Left ventricle myocardium inferior (tissue), 1 donor: Measurements from ENCODE around the gene ARL5A. TPM values are rescaled to one million over a fixed set of nuclear protein-coding genes. Genes with fewer than 3 reads are reported as not detected.

Source experiments
- DNase-seq: peaks from one replicate; pipeline ENCODE4 v3.0.0-alpha.2; 2020
- H3K27ac ChIP-seq: fragments of 200-600 bp; replicated peaks from 2 replicates; pipeline ENCODE4 v1.8.0; 2021
- H3K27me3 ChIP-seq: fragments of 200-600 bp; 2 replicates; pipeline ENCODE4 v1.8.0; 2021; ENCODE audit warnings: low read depth
- H3K36me3 ChIP-seq: fragments of 200-600 bp; 2 replicates; pipeline ENCODE4 v1.8.0; 2021
- H3K4me1 ChIP-seq: fragments of 200-600 bp; 2 replicates; pipeline ENCODE4 v1.8.0; 2021
- H3K4me3 ChIP-seq: fragments of 200-600 bp; 2 replicates; pipeline ENCODE4 v1.8.0; 2021; ENCODE audit warnings: mild to moderate bottlenecking, moderate library complexity
- H3K9me3 ChIP-seq: fragments of 200-600 bp; replicated peaks from 2 replicates; pipeline ENCODE4 v1.8.0; 2021
- intact Hi-C: fragments of 100-400 bp; cut with micrococcal nuclease; formaldehyde crosslinking; loops from one replicate; pipeline ENCODE4 v1.11.0; 2022
- total RNA-seq: library from RNA; stranded (reverse); fragmentation: NEBNext Ultra II Directional; extraction: Animal tissue kit (Norgen Biotek cat#: 25700); gene quantifications from one replicate; pipeline ENCODE4 v1.2.1, GENCODE V29; 2021
- TF ChIP-seq, protein P1 (sequence below): fragments of 200-600 bp; IDR thresholded peaks from 2 replicates; pipeline ENCODE4 v1.8.0; 2021; ENCODE audit warnings: antibody characterized with exemption, mild to moderate bottlenecking, borderline replicate concordance
- donor health status: DM: no; HTN: yes; CAD: no; lungs with severe emphysema.

ARL5A gene
- total RNA-seq, 1 donor from 2014 or later, result 53.9 TPM

DNA sequence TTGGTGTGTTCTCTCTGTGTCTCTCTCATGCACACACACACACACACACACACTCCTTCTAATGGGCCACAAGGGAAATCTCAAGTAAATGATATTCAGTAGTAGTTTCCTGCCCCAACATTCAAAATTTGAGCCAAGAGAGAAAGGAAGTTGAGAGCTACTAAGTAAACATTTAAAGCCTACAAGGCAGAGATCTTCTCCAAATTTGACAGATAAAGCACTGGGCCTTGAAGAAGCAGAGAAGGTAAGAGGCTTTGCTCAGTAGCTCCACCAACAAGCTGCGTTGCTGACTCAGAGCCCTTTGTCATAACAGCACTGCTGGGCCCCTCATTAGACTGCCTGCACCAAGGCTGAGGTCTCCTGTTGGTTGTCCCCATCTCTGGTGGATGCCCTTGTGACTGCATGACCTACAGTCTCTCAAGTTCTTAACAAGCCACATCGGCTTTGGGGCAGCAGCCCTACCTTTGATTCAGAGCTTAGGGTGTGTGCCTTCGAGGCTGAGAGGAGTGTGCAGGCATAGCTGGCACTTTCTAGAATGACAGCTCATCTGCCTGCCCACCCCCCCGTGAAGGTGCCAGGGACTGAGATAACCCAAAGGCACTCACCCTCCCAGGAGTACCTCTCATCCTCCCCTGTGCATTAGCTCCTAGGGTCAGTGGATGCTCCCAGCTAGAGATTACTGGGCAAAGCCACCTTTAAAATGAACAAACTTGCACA, 61.6 kb downstream of the ARL5A start:
- TF ChIP-seq, protein P1, sequence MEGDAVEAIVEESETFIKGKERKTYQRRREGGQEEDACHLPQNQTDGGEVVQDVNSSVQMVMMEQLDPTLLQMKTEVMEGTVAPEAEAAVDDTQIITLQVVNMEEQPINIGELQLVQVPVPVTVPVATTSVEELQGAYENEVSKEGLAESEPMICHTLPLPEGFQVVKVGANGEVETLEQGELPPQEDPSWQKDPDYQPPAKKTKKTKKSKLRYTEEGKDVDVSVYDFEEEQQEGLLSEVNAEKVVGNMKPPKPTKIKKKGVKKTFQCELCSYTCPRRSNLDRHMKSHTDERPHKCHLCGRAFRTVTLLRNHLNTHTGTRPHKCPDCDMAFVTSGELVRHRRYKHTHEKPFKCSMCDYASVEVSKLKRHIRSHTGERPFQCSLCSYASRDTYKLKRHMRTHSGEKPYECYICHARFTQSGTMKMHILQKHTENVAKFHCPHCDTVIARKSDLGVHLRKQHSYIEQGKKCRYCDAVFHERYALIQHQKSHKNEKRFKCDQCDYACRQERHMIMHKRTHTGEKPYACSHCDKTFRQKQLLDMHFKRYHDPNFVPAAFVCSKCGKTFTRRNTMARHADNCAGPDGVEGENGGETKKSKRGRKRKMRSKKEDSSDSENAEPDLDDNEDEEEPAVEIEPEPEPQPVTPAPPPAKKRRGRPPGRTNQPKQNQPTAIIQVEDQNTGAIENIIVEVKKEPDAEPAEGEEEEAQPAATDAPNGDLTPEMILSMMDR, result no peak
- H3K9me3 ChIP-seq, result peaks cover 4% of the 10 kb centered on the region
- H3K36me3 ChIP-seq, result no peaks in the 10 kb centered on the region
- peaks cover 25% of the 10 kb centered on the region for H3K4me1 ChIP-seq
- peak overlapping the region; percentile 31 for H3K27ac ChIP-seq
- H3K27me3 ChIP-seq, result no peaks in the 10 kb centered on the region
- intact Hi-C loops, result no loop called here
- DNase-seq, result no peak
- no peak overlapping the region for H3K4me3 ChIP-seq

DNA sequence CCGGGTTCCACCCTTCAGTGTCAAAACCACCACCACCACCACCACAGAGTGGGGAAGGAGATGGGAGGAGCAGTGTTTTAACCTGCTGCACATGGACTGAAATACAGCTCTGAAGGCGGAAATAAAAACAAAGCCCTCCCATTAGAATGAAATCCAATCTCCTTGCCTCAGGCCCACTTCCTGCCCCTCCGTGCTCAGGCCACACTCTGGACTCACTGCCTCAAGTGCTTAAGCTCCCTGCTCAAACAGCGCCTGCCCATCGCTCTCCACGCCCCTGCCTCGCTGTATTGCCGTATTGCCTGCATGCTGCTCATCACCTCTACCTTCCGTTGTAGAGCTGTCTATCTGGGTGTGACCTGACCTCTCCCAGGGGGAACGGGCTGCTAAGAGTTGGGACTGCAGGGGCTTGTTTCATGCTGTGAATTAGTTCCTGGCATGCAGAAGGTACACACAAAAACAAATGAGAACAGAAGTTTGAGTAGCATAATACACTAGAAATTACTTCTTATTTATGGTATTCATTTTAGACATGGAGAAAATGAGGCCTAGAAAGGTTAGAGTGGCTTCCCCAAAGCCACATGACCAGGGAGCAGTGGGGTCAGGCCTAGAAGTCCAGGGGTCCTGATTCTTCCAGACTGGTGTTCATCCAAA, 62.3 kb downstream of the ARL5A start:
- TF ChIP-seq, protein P1, result no peak
- DNase-seq, result no peak
- peak overlapping the region; percentile 31 for H3K27ac ChIP-seq
- peaks cover 4% of the 10 kb centered on the region for H3K9me3 ChIP-seq
- no peaks in the 10 kb centered on the region for H3K27me3 ChIP-seq
- intact Hi-C loops, result no loop called here
- H3K36me3 ChIP-seq, result no peaks in the 10 kb centered on the region
- no peak overlapping the region for H3K4me3 ChIP-seq
- H3K4me1 ChIP-seq, result peaks cover 25% of the 10 kb centered on the region

DNA sequence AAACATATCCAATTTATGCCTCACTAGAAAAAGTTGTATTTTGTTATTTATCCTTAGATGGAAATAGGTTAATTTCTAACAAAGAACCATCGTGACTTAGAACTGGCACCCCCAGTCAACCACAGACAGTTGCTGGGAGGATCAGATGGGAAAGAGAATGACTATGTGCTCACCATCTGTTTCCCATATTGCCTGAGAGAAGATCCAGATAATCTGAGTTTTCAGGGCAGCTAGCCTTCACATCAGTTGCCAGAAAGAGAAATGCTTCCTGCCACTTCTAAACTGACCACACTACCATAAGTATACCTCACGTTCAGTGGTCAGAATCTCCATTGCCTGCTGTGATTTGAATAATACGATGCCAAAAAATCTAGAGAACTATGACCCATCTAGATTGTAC, 65.5 kb downstream of the ARL5A start:
- no peaks in the 10 kb centered on the region for H3K36me3 ChIP-seq
- H3K9me3 ChIP-seq, result no peaks in the 10 kb centered on the region
- no peaks in the 10 kb centered on the region for H3K27me3 ChIP-seq
- intact Hi-C loops, result no loop called here
- TF ChIP-seq, protein P1, result no peak
- H3K4me1 ChIP-seq, result peaks cover 27% of the 10 kb centered on the region
- no peak overlapping the region for H3K4me3 ChIP-seq
- no peak for DNase-seq
- H3K27ac ChIP-seq, result no peak overlapping the region

DNA sequence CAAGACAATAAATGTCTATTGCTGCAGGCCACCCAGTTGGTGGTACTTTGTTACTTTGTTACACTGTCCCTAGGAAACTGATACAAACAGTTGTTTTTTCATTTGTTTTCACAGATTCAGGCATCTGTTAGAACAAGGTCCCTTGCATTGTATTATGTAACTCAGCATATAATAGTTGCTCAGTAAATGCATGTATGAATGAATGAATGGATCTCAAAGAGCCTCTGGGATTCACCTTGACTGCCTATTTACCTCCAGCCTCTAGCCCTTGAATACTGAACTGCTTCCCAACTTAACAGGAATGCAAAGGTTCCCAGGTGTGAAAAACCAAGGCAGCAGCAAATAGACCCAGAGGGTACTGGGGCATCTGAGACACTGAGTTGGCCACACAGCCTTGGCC, 66.5 kb downstream of the ARL5A start:
- peaks cover 28% of the 10 kb centered on the region for H3K4me1 ChIP-seq
- H3K4me3 ChIP-seq, result no peak overlapping the region
- TF ChIP-seq, protein P1, result no peak
- H3K27me3 ChIP-seq, result no peaks in the 10 kb centered on the region
- intact Hi-C loops, result no loop called here
- no peaks in the 10 kb centered on the region for H3K9me3 ChIP-seq
- no peak for DNase-seq
- no peak overlapping the region for H3K27ac ChIP-seq
- no peaks in the 10 kb centered on the region for H3K36me3 ChIP-seq

DNA sequence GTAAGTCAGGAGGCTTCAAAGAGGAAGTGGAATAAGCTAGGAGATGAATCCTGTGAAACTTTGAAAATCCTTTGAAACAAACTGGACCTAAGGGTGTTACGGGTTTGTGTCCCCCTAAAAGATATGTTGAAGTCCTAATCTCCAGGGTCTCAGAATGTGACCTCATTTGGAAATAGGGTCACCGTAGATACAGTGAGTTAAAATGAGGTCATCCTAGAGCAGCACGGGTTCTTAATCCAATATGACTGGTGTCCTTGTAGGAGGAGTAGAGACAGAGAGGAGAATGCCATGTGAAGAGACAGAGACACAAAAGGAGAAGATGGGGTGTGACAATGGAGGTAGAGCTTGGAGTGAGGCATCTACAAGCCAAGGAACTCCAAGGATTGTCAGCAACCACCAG, 67.0 kb downstream of the ARL5A start:
- intact Hi-C loops, result no loop called here
- no peaks in the 10 kb centered on the region for H3K9me3 ChIP-seq
- no peak overlapping the region for H3K27ac ChIP-seq
- peaks cover 28% of the 10 kb centered on the region for H3K4me1 ChIP-seq
- H3K27me3 ChIP-seq, result no peaks in the 10 kb centered on the region
- TF ChIP-seq, protein P1, result no peak
- H3K4me3 ChIP-seq, result no peak overlapping the region
- no peaks in the 10 kb centered on the region for H3K36me3 ChIP-seq
- no peak for DNase-seq
